Measurements from ENCODE around the gene SNAP25.

Gene SNAP25

GRCh38 chr20:10263385-10264165, 44.9 kb downstream of the SNAP25 start:
- DNase-seq (ENCODE audit: low read depth) = no peak

GRCh38 chr20:10264166-10264558, 45.5 kb downstream of the SNAP25 start:
- DNase-seq (ENCODE audit: low read depth) = no peak

- DNase-seq (ENCODE audit: low read depth) = no peak
Measured at GRCh38 chr20:10268636-10269035, 50.0 kb downstream of the SNAP25 start.

- no peak for DNase-seq (ENCODE audit: low read depth)
Measured at GRCh38 chr20:10270630-10271029, 52.0 kb downstream of the SNAP25 start.

DNA sequence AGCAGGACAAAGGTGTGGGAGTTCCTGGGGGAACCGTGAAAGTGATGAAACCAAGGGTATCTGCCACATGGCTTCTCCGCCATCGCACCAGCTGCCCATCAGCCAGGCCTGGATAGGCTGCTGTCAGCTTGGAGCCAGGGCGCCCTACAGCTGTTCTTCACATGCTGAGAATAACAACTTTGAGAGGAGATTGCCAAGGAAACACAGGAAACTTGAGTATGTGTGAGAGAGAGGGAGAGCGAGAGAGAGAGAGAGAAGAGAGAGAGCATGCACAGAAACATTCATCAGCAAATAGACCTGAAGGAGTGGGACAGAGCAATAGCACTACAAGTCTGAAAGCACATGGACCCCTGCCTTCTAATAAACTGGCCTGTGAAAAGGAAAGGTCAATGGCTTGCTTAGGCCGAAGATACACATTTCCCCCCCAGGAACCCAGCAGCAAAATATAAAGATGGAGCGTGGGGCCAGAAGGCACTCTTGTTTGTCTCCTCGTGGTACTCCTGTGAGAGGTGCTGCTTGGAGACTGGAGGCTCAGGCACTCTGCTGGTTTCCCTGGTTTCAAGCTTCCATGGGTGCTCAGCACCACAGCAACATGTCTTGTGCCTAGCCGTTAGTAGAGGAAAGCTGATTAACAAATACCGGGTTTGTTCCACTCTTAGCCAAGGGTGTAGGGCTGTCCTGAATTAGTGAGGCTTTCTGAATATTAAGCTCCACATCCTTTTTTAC, 53.0 kb downstream of the SNAP25 start:
- DNase-seq (ENCODE audit: low read depth) = no peak

GRCh38 chr20:10276878-10277580, 58.4 kb downstream of the SNAP25 start:
- DNase-seq (ENCODE audit: low read depth) = no peak

DNA sequence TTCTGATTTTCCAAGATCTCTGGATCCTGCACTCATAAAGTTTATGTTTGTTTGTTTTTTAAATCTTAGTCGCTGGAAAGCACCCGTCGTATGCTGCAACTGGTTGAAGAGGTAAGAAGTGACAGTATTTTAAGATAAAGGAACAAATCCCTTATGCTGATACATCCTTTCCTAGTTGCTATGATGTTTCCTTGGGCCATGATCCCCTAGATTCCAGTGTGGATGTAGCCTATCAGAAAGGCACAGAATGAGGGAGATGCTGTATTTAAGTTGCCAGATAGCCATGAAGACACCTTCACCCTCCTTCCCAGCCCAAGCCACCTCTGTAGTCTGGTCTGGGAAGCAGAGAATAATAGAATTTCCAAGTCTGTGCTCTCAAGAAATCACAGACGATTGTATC, 59.0 kb downstream of the SNAP25 start:
- DNase-seq (ENCODE audit: low read depth) = no peak

DNA sequence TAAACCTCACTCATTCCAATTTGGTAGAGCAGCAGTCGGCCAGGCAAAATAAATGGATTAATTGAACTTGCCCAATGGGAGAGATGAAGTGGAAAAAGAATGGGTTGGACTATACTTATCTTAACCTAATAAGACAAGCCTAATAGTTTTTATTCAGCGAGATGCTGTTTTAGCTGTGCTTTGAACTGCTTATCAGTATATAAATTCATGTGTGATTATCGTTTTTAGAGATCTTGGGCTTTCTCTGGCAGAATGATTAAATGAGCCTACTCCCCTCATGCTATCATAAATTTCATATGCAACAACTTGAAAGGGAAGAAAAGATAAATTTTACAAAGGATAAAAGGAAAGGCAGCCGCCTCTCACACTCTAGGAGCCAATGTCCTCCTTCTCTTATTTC, 59.8 kb downstream of the SNAP25 start:
- DNase-seq (ENCODE audit: low read depth) = no peak

DNA sequence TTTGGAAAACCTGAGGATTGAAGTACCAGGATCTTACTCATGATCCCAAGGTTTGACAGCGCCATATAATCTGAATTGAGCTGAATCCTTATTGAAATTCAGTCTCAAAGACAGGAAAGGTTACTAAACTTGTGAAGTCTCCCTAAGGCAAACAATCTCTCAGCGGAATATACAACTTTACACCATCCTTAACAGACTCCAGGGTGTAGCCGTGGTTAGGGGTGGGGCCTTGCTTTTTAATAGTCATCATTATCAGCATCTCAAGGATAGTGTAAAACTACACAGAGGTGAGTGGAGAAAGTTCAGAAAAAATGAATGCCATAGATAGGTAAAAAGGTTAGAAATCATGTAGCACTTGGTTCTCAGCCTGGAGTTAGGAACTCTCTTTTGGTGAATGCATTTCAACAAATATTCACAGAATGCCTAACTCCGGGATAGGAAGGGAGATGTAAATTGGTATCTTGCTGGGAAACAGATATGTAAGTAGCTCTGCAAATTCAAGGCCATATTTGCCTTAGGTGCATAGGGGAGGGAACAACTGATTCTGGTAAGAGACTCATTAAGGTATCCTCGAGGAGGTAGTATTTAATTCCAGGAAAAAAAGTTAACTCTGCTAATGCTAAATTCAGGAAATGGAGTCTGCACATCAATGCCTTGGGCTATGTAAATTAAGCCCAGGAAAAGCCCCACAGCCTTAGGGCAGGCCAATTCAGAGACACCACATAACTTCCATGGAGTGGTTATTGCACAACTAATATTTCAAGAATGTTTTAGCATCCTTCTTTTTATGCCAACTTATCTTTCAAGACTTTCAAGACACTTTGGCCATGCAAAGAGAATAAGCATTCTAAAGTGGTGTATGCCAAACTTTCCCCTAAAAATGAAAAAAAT, 61.6 kb downstream of the SNAP25 start:
- DNase-seq (ENCODE audit: low read depth) = no peak

GRCh38 chr20:10281911-10282310, 63.3 kb downstream of the SNAP25 start:
- no peak for DNase-seq (ENCODE audit: low read depth)

DNA sequence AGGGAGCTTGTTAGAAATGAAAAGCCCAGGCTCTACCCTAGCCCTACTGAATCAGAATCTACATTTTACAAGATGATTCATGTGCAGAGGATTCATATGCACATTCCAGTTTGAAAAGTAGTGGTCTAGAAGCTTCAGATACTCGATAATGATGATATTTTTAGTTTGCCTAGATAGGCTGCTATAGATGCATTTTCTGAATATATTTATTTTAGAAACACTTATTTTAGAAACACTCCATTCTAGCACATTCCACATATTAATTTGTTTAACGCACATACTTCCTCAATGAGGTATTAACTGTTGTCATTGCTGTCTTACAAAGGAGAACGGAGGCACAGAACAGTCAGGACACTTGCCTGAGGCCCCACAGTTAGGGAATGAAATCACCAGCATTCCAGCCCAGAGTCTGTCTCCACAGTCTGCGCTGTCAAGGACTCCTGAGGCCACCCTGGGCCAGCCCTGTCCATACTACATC, 64.4 kb downstream of the SNAP25 start:
- no peak for DNase-seq (ENCODE audit: low read depth)

- DNase-seq (ENCODE audit: low read depth) = no peak
Measured at GRCh38 chr20:10286356-10286755, 67.7 kb downstream of the SNAP25 start.

GRCh38 chr20:10288421-10288820, 69.8 kb downstream of the SNAP25 start:
- DNase-seq (ENCODE audit: low read depth) = no peak

DNA sequence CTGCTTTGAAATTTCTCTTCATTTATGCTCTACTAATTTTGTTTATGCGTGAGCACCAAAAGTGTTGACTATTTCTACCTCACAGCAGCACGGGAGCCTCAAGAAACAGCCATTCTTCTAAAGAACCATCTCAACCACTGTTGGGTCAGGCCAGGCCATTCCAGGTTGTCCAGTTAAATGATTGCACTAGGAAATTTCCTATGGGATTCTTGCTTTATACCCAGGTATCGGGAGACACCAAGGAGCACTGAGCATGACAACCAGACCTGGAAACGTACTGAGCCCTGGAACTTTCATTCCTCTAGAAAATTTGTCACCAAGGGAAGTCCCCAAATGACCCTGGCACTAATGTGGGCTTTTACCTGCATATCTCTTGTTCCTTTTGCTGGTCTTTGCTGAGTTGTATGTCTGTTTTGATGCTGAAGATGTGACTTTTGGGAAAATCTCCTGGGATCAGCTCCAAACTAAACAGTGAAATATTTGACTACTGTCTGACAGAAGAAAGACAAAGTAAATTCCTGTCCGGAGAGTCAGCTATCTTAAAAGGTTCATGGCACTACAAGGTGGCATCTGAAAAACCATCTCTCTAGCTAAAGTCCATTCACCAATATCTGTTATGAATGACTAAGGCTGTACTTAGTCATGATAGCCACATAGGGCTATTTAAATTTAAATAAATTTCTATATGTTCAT, 70.5 kb downstream of the SNAP25 start:
- DNase-seq (ENCODE audit: low read depth) = no peak

DNA sequence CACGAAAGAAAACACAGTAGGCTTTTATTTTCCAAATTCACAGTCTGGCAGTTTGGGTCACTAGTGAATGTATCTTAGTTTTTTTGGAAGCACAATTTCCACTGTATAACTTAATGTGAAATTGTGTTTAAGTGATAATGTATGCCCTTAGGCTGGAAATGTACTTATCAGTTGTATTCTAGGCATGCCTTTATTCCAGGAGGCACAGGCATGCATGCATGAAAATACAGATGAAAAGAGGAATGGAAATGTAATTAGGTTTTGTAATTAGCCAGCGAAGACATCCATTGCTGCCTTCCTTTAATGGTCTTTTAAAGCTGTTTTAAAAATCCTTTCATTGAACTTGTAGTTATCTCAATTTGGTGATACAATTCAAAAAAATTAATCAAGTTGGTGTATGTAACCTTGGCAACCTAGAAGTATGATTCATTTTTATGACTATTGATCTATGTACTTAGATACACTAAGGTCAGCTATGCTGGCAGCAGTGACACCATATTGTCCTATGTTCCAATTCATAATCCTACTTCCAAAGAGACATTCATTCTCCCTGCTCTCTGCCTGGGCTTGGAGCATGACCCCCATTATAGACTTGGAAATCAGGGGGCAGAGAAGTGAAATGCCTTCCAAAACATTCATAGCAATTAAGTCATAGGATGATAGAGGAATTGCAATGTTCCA, 73.1 kb downstream of the SNAP25 start:
- DNase-seq (ENCODE audit: low read depth) = no peak

GRCh38 chr20:10297223-10297622, 78.6 kb downstream of the SNAP25 start:
- no peak for DNase-seq (ENCODE audit: low read depth)

DNA sequence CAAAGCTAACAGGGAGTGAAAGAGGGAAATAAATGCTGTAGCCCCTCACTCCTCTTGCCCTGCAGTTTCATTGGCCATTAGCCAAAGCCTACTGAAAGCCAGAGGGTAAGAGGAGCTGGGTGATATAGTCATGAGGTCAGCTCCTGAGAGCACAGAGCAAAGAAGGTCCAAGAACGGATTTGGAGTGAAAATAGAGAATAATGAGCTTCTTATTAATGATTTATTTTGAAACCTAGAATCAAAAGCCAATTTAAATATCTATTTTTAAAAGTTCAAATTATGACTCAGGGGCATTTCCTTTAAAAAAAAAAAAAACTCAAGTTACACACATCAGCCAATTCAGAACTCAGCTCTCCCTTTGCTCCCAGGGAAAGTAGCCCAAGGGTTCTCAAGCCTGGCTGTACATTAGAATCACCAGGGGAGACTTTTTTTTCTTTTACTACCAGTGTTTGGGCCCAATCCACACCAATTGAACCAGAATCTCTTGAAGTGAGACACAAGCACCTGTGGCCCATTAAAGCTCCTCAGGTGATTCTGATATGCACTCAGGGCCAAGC, 79.1 kb downstream of the SNAP25 start:
- no peak for DNase-seq (ENCODE audit: low read depth)

DNA sequence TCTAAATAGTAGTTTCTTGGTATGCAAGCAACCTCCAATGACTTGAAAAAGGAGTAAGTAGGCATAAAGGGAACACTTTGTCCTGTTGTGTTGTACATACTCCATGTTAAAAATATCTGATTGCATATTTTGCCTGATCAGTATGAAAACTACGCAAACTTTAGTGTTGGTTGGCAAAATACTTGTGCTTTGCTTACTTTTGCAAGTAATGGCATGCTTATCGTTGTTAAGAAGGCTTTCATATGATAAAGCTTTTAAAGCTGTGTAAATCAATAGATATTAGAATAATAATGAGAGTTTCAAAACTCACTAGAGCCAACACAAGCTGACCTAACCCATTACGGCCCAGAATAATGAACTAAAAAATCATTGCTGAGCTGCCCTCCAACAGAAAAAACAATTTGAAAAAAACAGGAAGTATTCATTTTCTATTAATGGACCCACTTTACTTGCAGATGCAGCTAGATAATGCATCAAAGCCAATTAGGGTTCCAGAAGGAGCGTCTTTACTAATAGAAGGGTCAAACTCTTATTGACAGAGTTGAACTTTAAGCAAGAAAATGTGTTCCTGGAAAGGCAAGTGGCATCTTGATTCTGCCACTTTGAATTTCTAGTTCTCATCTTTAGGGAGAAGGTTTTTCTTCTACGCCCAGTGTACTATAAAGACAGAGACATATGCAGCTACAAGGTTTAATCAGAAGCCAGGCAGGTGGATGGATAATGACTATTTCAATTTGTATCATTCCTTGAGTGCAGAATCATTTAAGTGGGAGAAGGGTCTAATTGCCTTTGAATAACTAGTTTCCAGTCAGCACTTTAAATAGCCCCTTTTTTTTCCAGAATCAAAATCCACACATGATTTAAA, 82.2 kb downstream of the SNAP25 start:
- DNase-seq (ENCODE audit: low read depth) = no peak

GRCh38 chr20:10303852-10304251, 85.2 kb downstream of the SNAP25 start:
- DNase-seq (ENCODE audit: low read depth) = no peak

Measured in stimulated activated CD8-positive, alpha-beta memory T cell treated with anti-CD3 and anti-CD28 coated beads, Interleukin-12 subunit alpha, Interleukin-12 subunit beta, amount 100 ng/mL, for 1 hour (primary cell).